AG20443 (cell line): Measurements from ENCODE around the gene SYK.
"Not testable (repeated sequence)": the region's sequence is repeated elsewhere in the genome, so short reads cannot be mapped to it uniquely, and the experiment has no call there.

Experiments
- DNase-seq: peaks from one replicate; pipeline ENCODE4 v3.0.0; 2012; ENCODE audit warnings: low spot score, mixed read lengths

The SYK gene

DNA sequence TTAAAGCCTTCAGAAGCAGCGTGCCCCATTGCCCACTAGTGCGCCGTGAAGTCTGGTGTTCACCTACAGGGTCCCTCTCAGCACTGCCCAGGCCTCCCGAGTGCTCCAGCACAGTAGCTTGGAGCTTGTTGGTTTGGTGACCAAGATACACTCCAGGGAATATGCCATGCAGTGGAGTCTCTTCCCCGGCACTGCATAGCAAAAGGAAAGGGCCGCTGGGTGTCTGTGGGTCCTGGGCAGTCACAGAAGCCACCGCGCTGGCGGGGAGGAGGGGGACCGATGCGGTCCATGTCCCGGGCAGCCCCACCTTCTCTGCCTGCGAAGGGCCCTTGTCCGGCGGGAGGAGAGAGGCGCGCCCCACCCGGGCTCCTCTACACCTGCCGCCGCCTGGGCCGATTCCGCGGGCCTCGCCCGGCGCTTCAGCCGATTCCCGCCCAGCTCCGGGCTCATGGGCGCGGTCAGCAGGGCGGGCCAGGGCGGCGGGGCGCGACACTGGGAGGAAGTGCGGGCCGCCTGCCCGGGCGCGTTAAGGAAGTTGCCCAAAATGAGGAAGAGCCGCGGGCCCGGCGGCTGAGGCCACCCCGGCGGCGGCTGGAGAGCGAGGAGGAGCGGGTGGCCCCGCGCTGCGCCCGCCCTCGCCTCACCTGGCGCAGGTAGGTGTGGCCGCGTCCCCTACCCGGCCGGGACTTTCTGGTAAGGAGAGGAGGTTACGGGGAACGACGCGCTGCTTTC, at the start of gene SYK:
TSS of gene SYK (plus strand) at position 579 of the 732 bp plus-strand sequence. CDS start 42,080 bp downstream, outside the sequence.
- DNase-seq = no peak

DNA sequence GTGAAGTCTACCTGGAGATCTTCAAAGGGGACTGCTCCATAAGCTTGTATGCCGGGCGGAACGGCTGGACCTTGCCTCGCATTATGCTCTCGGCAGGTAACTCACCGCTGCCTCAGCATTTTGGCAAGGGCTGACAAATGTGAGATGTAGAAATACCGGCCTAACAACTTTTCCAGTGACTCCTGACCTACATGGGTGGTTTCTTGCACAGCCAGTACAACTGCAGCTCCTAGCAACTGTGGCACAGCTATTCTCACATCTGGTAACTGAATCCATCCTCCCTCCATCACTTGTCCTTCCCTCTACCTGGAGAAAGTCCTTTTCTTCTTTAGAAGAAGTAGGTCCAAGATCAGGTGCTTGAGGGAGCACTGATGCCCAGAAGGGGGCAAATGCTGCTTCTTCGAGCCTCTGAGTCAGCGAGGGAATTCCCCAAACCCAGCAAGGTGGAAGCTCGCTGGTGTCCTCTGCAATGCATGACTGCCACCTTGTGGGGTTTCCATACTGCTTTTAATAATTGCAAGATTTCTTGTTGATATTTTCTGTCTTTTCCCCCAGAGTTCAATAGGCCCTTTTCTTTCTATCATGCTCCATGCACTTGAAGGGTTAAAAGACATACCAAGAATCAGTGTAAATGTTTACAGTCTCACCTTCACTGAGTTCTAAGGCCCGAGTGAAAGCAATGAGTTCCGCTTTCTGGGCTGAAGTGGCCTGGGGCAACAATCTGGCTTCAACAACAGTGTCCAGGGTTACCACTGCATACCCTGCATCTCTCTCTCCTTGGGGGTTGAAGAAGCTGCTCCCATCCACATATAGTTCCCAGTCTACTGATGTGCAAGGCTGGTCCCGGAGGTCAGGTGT, 45.9 kb upstream of the SYK start:
- not testable (repeated sequence) for DNase-seq

DNA sequence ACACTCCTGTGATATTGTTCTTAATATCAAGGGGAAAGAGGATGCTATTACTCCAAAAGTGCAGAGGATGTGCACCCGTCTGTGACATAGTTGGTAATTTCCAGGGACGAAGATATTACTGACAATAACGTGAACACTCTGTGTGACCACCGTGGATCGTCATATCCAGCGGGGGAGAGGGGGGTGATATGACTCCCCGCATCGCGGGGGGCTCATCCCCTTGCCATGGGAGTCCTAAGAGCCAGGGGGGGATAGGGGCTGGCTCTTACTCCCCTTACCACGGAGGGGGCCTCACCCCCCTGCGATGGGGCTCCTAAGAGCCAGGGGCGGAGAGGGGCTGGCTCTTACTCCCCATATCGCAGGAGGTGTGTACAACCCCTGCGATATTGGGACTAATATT, 41.0 kb upstream of the SYK start:
- DNase-seq = not testable (repeated sequence)

DNA sequence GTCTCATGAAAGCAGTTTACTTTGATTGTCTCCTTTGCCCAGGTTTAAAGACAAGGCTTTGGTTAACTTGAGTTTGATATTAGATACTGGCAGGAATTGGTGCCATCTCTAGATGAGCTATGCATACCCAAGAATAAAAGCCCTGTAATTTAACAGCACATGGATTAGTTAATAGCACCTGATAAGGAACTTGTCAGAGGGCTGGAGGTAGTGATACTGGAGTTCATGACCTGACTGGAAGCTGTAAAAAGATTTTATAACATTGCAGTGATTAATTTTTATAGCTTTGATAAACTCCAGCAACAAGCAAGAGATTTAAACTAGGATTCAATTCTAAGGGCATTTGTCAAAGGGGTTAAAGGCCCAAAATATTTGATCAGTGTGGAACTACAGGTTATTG, 34.9 kb upstream of the SYK start:
- DNase-seq = no peak

DNA sequence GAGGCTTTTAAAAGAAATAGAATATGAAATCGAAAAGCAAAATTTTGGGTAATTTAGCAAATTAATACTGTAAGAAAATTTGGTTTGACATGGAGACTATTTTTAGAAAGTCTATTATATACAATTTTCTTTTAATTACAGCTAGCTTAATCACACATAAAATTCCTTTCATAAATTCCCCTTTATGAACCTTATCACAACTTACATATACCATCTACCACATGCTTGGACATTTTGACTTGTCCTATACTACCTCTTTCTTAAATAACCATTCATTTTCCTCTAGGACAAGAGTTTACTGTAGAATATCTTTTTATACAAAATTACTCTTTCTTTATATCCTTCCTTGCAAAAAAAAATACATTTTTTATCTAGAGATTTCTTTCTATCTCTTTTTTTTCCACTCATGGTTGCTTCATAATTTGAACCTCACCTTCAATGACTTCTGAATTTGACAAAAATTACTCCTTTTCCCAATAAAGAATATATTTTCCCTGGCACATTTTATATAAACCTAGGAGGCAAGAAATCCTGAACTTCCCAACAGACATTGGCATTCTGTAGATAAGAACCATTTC, 34.0 kb upstream of the SYK start:
- no peak for DNase-seq

DNA sequence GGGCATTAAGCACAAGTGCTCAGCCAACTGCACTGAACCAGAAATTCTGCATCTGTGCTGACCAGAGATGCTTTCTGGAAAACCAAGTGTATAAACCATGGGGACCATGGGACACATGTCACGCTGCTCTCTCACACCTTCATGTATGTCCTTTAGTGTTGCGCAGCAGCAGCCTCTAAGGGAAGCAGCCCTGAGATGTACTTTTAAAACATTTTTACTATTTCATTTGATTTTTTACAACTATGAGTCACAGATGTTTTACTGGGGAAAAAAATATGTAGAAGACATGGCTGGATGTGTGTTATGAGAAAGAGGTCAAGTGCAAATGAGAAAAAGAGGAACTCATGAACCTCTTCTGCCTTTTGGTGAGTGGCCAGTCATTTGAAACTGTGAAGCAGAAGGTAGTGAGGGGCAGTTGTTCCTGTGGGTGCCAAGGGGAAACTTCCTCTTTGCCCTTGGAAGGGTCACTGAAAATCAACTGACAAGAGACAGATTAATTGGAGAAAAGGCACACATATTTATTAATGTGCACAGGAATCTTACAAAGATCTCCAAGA, 31.4 kb upstream of the SYK start:
- DNase-seq = no peak

DNA sequence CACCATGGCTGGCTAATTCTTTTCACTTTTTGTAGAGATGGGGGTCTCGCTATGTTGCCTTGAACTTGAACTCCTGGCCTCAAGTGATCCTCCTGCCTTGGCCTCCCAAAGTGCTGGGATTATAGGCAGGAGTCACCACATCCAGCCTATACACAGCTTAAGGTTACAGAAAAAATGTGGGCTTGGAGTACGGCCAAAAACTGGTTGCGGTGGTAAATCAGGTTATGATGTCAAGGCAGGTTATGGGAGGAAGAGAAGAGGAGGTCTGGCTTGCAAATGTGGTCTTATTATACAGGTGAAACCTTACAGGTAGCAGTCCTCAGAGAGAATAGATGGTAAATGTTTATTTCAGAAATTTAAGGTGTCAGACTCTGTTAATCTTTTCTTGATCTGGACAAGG, 30.7 kb upstream of the SYK start:
- no peak for DNase-seq

DNA sequence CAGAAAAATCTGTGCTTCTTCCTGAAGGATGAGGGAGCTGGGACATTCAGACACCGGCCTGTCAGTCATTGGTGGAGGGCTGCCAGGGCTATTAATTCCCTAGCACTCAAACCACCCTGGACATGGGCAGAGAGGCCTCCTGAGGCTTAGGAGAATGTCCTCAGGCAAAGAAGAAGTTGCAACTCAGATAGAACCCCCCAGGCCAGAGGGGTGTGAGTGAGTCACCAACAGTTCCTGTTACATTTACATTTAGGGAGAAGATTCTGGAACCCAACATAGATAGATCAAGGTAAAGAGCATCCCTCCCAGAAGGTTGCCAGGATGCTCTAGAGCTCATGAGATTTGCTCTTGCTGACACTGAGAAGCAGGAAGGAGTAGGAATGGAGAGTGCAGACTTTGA, 29.2 kb upstream of the SYK start:
- DNase-seq = no peak

DNA sequence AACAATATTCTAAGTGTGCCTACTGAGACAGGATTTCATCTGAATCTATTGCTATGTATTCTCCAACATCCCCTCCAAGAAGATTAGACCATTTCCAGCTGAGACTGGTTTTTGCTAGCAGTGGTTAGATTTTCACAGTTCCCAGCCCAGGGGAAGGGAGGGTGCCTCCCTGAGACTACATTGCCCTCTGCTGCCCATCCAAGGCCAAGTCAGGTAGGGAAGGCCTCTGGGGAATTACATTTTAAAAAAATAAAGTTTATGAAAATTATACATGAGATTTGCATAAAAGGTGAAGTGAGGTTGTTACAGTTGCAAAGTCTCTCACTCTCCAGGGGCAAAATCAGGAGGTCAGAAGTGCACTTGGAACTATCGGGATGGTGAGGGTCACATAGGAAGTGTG, 28.0 kb upstream of the SYK start:
- no peak for DNase-seq

DNA sequence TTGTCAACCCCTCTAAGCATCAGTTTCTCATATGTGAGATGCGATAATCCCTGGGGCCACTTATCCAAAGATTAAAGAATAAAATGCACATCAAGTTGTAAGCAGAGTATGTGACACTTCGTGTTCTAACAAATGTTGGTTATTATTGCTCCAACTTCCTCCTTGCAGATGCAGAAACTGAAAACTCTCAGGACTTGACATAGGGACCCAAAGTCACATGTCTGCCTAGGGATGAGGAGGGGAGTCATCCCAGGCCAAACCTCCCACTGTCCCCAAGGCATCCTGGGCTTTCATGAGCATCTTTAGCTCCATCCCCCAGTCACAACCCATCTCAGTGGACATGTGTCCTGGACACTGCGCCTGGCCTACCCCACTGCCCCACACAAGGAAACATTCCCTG, 27.5 kb upstream of the SYK start:
- DNase-seq = no peak

DNA sequence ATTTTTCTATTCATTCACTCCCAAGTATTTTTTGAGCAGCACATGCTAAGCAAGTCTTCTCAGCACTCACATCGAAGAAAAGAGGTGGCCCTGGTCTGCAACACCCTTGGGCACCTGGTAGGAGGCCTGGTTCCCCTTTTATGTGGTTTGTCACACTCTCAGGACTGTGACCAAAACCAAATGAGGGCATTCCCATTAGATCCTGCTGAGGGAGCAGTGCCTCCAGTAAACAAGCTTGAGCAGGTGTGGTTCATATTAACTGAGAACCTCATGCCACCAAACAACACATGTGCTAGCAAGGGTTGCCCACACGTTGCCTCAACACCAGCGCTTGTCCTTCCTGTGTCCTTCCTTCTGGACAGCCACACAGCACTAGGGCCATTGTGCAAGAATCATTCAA, 26.9 kb upstream of the SYK start:
- DNase-seq = no peak

DNA sequence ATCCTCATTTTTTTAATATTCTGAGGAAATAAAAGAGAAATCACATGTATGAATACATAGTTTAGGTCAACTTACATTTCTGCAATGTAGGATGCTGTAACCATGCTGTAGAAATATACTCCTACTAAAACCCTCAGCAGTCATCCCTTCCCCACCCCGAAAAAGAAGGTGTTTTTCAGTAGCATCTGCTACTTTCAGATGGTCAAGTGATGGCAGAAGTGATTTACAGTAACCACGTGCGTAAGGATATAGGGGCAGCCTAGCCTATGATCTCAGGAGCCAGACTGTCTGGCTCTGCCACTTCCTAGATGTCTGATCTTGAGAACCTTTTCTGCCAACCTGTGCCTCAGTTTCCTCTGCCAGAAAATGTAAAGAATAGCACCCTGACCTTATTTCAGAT, 26.0 kb upstream of the SYK start:
- DNase-seq = no peak

DNA sequence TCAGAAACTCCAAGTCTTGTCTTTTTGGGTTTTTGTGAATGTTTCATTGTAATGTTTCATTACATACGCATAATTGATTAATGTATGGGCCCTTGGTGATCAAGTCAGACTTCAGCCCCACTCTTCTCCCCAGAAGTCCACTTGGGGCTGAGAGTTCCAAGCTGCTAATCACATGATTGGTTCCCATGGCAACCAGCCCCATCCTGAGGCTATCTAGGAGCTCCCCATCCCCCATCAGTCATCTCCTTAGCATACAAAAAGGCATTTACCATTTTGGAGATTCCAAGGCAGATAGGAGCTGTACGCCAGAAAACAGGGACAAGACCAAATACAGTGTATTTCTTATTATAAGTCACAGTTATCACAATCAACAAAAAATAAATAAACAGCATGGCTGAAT, 22.9 kb upstream of the SYK start:
- no peak for DNase-seq

DNA sequence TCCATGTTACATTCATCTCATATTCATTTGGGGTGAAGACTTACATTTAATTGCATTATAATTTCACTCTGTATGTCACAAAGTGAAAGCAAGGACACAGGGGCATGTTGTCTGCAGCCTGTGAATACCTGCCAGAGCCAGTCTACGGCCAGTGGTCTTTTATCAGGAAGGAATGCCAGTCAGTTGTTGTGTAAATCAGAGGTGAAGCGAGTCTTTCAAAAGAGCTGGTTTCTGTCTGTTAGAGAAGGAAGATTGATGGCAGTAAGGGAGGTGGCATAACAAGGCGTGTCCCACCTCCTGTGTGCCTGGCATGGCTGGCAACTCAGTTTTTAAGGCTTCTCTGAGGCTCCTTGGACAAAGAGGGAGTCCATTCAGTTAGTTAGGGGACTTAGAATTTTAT, 18.1 kb upstream of the SYK start:
- no peak for DNase-seq

DNA sequence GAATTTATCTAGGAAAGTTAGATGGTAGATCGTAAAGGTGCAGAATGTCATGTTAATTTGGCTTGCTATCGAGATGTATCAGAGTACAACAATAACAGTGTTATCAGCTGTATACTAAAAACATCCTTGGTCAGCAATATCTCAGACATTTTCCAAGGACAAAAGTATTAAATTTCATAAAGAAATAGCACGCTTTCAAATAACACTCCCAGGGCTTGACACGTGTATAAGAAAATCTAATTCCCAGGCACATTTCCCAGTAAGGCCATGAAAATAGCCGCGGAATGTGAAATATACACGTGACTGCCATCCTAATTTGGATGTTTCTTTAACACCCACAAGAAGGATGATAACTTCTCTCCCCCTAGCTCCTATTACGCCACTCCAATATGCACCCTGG, 17.7 kb upstream of the SYK start:
- DNase-seq = no peak

DNA sequence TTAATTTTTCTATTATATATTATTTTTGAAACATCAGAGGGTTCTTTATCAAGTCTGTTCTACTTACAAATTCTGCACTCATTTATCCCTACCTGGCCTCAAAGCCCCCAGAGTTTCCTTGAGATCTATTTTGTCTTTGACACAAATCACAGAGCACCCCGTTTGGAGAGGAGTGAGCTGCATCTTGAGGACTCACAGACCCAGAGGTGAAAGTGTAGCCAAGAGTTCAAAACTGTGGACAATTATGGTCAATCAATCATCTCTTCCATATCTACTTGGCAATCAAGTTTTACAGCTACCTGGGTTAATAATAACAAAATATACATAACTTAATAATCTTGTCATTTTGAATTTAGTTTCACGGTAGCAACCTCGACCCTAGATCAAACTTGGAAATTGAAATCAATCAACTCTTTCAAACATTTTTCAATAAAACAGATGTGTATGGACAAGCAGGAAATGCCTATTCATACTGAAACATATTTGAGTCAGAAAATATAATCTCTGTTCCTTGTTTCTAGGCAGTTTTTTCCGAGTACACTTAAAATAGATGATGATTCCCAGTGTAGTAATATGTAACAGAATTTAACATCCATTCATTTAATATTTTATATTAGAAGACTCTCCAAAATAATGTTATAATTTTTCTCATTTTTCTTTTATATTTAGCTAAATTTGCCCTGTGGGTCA, 13.7 kb upstream of the SYK start:
- no peak for DNase-seq

DNA sequence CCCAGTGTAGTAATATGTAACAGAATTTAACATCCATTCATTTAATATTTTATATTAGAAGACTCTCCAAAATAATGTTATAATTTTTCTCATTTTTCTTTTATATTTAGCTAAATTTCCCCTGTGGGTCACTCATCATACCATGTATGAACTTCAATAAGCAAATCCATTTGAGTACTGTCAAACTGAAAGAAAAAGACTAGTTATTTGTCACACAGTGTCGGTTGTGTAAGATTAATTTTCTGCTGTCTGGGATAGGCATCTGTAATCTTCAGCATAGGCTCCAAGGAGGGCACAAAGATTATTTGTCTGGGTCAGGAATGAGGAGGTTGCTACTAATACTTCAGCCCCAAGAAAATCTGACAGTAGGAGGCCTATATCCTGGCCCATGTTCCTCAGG, 13.1 kb upstream of the SYK start:
- not testable (repeated sequence) for DNase-seq

DNA sequence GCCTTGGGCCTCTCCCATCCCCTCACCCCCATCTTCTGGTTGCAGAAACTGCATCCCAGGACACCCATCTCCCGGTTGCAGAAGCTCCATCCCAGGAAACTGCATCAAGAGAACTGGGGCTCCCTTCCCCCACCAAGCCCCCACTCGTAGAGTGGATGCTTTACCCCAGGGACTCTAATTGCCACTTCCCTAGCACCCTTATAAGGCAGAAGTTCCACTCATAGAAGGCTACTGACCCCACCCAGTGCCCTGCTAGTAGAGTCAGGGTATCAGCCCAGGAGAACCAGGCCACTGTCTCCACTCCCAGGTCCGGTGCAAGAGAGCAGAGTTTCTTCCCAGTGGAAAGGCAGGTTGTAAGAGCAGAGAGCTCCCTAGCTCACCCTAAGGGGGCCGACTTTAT, 12.2 kb upstream of the SYK start:
- DNase-seq = no peak

DNA sequence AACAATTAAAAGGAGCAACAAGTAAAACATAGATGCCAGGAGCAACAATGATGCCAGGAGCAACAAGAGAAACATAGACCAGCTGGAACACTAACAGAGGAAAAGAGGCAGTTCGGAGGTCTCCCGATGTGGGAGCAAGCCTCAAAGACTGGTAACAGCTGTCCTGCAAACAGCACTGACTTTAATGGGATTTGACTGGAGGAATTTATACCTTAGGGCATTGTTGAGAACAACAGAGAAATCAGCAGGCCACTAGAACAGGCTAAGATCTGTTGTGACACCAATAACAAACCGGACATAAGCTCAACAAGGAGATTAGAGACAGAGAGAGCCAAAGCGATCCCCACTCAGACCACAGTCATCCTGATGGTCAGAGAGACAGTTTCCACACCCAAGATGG, 11.8 kb upstream of the SYK start:
- no peak for DNase-seq

DNA sequence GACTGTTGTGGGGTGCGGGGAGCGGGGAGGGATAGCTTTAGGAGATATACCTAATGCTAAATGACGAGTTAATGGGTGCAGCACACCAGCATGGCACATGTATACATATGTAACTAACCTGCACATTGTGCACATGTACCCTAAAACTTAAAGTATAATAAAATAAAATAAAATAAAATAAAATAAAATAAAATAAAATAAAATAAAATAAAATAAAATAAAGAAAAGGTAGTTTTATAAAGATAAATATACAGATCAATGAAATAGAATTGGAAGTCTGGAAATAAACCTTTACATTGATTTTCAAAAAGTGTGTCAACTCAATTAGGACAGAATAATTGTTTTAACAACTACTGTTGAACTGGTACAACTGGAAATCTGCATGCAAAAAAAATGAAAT, 8.6 kb upstream of the SYK start:
- not testable (repeated sequence) for DNase-seq

DNA sequence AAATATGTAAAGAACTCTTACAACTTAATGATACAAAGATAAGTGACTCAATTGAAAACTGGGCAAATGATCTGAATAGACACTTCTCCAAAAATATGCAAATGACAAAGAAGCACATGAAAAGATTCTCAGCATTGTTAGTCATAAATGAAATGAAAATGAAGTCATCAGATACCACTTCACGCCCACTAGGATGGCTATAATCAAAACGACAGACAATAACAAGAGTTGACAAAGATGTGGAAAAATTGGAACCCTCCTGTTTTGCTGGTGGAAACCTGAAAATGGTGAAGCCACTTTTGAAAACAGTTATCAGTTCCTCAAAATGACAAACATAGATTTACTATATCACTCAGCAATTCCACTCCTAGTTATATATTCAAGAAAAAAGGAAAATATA, 7.9 kb upstream of the SYK start:
- DNase-seq = no peak

DNA sequence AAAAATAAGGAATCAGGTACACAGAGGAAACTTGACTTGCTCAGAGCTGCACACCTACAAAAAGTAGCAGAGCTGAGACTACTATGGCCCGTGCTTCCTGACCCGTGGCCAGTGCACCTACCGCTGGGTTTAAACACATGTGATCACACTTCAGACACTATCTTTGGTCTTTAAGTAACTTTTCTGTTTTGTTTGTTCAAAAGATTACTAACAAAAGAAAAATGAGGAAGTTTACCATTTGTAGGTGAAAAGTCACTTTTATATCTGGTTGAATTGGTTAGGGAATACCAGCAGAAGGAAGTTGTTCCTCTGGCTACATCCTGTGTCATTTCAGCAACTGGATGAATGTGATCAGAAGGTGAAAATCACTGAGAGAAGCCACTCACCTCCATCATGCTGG, 6.5 kb upstream of the SYK start:
- DNase-seq = no peak
